T-helper 17 cell (primary cell): ENCODE results near the gene FAM3A. TPM values are rescaled to one million over a fixed set of nuclear protein-coding genes. Genes with fewer than 3 reads are reported as not detected.
"Not testable (repeated sequence)": the region's sequence is repeated elsewhere in the genome, so short reads cannot be mapped to it uniquely, and the experiment has no call there.

ENCODE experiments used
- ATAC-seq: fragments of 150-1000 bp; cut with Tn5 transposase; 2 replicates; pipeline ENCODE4 v1.10.0; 2021; ENCODE audit warnings: mild to moderate bottlenecking, moderate library complexity
- DNase-seq, 3 donors: peaks; one replicate each; pipeline versions ENCODE4 v3.0.0 to v3.0.0-alpha.2; 2020 to 2021
- H3K9me3 ChIP-seq: one replicate; pipeline ENCODE4 v1.7.0; 2013; ENCODE audit warnings: low read length, mild to moderate bottlenecking; ENCODE audit not compliant: control insufficient read depth, poor library complexity, severe bottlenecking
- H3K27ac Mint-ChIP-seq: one replicate; pipeline ENCODE4 v1.8.0; 2022; ENCODE audit warnings: mild to moderate bottlenecking, moderate library complexity, mixed read lengths
- H3K27me3 Mint-ChIP-seq: one replicate; pipeline ENCODE4 v1.8.0; 2022; ENCODE audit warnings: mixed read lengths
- H3K36me3 Mint-ChIP-seq: one replicate; pipeline ENCODE4 v1.8.0; 2022; ENCODE audit warnings: low read depth, mixed read lengths
- H3K4me1 Mint-ChIP-seq: one replicate; pipeline ENCODE4 v1.8.0; 2022; ENCODE audit warnings: mild to moderate bottlenecking, mixed read lengths
- H3K4me3 Mint-ChIP-seq: one replicate; pipeline ENCODE4 v1.8.0; 2022; ENCODE audit warnings: mild to moderate bottlenecking, moderate library complexity, mixed read lengths
- total RNA-seq, 4 donors: library from RNA in 2 of 4; stranded (reverse) in 2 of 4; gene quantifications; one replicate each; pipeline ENCODE4 v1.2.3 and lab custom pipeline; 2022 to 2026

FAM3A gene
- total RNA-seq, result 10 to 100 TPM; 32.5 to 34.0 TPM
- 24.7 to 34.4 reads per million in 2 donors for total RNA-seq (lab: John Stamatoyannopoulos, UW)

DNA sequence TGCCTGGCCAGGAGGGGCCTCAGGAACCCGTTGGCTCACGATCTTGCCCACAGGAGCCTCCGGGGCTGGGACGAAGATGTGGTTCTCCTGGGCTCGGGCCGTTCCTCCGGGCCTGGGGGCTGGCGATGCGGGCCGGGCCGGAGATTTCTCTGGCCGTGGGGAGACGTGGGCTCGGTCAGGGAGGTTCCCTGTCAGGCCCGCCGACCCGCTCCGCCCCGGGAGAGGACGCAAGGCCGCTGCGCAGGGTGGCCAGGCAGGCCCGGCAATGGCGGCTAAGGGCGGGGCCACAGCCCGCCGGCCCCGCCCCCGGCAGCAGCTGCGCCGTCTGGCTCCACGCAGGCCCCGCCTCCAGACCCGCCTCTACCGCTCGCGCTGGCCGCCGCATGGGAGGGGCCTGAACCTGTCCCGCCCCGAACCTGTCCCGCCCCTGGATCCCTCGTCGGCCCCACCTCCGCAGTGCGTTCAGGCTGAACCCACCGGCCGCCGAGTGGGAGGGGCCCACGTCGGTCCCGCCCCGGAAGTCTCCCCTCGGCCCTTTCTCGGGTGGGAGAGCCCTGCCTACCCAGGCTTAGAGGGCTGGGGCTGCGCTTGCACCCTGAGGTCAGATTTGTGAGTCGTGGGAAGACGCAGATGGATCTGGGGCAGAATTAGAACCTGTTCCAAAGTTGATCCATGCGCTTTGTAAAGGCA is at the start of gene FAM3A:
FAM3A (minus strand) TSS at position 267 of the 690 bp plus-strand sequence. CDS start 460 bp downstream, outside the sequence.
- Mint-ChIP-seq H3K36me3 (no peaks in the 10 kb centered on the region), H3K4me3 (peak within 1 kb of the TSS; percentile 88), H3K4me1 (peaks cover 15% of the 10 kb centered on the region), H3K27ac (peak within 1 kb of the TSS; percentile 61), H3K27me3 (no peaks in the 10 kb centered on the region)
- ATAC-seq (peak; percentile 97), DNase-seq (peak; percentile 82 to 90 (median 89))
- H3K9me3 ChIP-seq, result no peaks in the 10 kb centered on the region

DNA sequence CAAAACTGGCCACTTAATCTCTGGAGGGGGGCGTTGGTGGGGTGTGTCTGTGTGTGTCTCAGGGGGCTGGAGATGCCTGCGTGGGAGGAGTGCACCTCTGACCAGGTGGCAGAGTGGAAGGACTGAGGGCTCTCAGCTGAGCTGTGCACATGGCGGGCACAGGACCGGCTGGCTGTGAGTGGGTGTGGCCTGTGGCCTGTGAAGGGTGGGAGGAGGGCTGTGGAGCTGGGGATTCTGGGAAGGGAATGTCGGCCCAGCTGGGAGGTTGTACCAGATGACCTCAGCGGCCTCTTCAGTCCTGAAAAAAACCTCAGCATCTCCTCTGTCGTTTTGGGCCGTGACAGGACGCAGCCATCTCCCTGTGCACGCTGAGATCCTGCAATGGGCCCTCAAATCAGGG is 46.3 kb upstream of the FAM3A start:
- not testable (repeated sequence) for DNase-seq, H3K36me3 Mint-ChIP-seq, ATAC-seq, H3K27me3 Mint-ChIP-seq, H3K4me3 Mint-ChIP-seq, H3K9me3 ChIP-seq, H3K4me1 Mint-ChIP-seq, H3K27ac Mint-ChIP-seq

GRCh38 chrX:154560326-154560725 is 44.3 kb upstream of the FAM3A start:
- H3K27ac Mint-ChIP-seq, H3K27me3 Mint-ChIP-seq, DNase-seq, H3K36me3 Mint-ChIP-seq, H3K4me1 Mint-ChIP-seq, H3K4me3 Mint-ChIP-seq, H3K9me3 ChIP-seq, ATAC-seq: not testable (repeated sequence)

DNA sequence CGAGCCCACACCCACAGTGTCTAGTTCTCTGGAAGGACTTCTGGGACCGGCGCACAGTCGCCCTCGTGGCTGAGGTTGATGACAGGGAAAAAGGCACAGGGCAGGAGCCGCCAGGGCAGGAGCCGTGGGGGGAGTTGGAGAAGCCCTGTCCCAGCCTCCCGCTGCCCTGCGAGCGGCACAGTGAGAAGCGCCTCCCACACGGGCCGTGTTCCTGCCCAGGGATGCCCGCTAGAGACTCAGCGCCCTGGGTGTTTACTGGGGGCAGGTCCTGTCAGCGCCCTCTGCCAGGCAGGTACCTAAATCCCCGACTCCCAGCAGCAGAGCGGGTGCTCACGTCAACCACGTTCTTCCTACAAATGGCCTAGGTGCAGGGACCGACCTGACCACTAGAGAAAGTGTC is 42.9 kb upstream of the FAM3A start:
- H3K27ac Mint-ChIP-seq, H3K27me3 Mint-ChIP-seq, H3K9me3 ChIP-seq, H3K4me3 Mint-ChIP-seq, DNase-seq, ATAC-seq, H3K4me1 Mint-ChIP-seq, H3K36me3 Mint-ChIP-seq: not testable (repeated sequence)

DNA sequence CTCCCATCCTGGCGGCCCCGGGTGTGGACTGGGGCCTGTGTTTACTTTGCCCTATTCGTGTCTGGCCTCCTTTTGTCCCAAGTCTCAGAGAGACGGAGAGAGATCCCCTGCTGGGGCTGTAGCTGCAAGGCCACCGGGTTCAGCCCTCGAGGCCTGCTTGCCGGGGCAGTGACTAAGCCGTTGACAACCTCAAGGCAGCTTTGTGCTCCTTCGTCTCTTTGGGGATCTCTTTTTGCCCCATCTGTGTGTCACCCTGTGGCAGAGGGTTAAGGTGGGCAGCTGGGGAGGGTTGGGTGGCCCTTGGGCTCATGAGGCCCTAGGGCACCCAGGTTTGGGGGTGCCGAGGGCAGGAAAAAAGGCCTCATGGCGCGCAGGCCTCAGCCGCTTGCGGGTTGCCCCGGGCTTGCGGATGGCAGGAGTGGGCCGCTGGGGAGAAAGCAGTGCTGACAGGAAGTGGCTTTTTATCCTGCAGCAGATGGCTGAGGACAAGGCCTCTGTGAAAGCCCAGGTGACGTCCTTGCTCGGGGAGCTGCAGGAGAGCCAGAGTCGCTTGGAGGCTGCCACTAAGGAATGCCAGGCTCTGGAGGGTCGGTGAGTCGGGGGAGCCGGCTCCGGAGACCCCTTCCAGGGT is 42.1 kb upstream of the FAM3A start:
- H3K9me3 ChIP-seq, DNase-seq, H3K27me3 Mint-ChIP-seq, H3K36me3 Mint-ChIP-seq, H3K27ac Mint-ChIP-seq, H3K4me1 Mint-ChIP-seq, H3K4me3 Mint-ChIP-seq: not testable (repeated sequence)
- peak; percentile 79 for ATAC-seq

DNA sequence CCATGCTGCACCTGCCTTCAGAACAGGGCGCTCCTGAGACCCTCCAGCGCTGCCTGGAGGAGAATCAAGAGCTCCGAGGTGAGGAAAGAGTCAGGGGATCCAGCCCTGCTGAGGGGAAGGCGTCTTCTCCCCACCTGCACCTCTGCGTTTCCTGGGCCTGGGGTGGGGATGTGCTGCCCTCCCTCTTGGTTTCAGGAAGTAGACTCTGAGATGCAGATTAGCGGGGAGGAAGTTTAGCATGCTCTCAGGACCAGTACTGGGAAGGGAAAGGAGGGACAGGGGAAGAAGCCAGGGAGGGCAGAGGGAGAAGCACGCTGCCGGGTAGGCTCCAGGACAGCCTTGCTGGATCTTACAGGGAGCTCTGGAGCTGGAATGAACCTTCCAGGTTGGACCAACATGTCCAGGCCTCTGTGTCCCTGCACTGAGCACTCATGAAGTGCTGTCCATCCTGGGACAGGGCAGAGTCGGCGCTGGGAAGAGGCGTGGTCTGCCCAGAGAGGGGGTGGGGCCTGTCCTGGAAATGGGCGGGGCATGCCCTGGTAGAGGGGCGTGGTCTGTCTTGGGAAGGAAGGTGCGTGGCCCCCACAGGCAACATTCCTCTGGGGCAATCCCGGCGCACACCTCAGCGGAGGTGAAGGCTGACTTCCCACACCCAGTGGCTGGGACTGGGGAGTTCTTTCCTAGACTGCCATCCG is 36.2 kb upstream of the FAM3A start:
- not testable (repeated sequence) for DNase-seq, H3K27me3 Mint-ChIP-seq, H3K9me3 ChIP-seq, ATAC-seq, H3K27ac Mint-ChIP-seq, H3K4me3 Mint-ChIP-seq, H3K36me3 Mint-ChIP-seq
- peaks cover 34% of the 10 kb centered on the region for H3K4me1 Mint-ChIP-seq

GRCh38 chrX:154549766-154550165 is 33.7 kb upstream of the FAM3A start:
- peak overlapping the region; percentile 39 for H3K4me3 Mint-ChIP-seq
- H3K36me3 Mint-ChIP-seq, result peaks cover 2% of the 10 kb centered on the region
- peaks cover 37% of the 10 kb centered on the region for H3K4me1 Mint-ChIP-seq
- DNase-seq, result no peak
- H3K27ac Mint-ChIP-seq, result peak overlapping the region; percentile 96
- no peaks in the 10 kb centered on the region for H3K27me3 Mint-ChIP-seq
- no peak for ATAC-seq
- no peaks in the 10 kb centered on the region for H3K9me3 ChIP-seq

DNA sequence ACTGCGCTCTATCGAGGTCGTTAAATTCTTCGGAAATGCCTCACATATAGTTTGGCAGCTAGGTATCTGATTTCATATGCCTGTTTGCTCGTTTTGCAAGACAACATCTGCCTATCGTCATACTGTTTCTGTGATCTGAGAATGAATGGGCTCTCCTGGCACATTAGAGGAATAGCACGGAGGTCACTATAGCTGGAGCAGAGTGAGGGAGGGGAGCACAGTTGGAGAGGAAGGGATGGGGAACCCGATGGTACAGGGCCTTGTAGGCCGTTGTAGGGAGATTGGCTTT is 31.9 kb upstream of the FAM3A start:
- no peaks in the 10 kb centered on the region for H3K9me3 ChIP-seq
- peaks cover 31% of the 10 kb centered on the region for H3K4me1 Mint-ChIP-seq
- no peaks in the 10 kb centered on the region for H3K36me3 Mint-ChIP-seq
- peak overlapping the region; percentile 96 for H3K27ac Mint-ChIP-seq
- no peak for ATAC-seq
- H3K4me3 Mint-ChIP-seq, result peak overlapping the region; percentile 98
- no peak for DNase-seq
- no peaks in the 10 kb centered on the region for H3K27me3 Mint-ChIP-seq

GRCh38 chrX:154547245-154548027 is 31.4 kb upstream of the FAM3A start, which contains the start of gene IKBKG:
Gene IKBKG (plus strand): TSS chrX:154547620. CDS start chrX:154552003, 4,383 bp downstream.
- H3K27ac Mint-ChIP-seq, result peak within 1 kb of the TSS; percentile 96
- H3K9me3 ChIP-seq, result no peaks in the 10 kb centered on the region
- H3K4me3 Mint-ChIP-seq, result peak within 1 kb of the TSS; percentile 98
- H3K4me1 Mint-ChIP-seq, result peaks cover 35% of the 10 kb centered on the region
- ATAC-seq (peak; percentile 85), DNase-seq (peak; percentile 76 to 84 (median 82))
- no peaks in the 10 kb centered on the region for H3K27me3 Mint-ChIP-seq
- H3K36me3 Mint-ChIP-seq, result no peaks in the 10 kb centered on the region

DNA sequence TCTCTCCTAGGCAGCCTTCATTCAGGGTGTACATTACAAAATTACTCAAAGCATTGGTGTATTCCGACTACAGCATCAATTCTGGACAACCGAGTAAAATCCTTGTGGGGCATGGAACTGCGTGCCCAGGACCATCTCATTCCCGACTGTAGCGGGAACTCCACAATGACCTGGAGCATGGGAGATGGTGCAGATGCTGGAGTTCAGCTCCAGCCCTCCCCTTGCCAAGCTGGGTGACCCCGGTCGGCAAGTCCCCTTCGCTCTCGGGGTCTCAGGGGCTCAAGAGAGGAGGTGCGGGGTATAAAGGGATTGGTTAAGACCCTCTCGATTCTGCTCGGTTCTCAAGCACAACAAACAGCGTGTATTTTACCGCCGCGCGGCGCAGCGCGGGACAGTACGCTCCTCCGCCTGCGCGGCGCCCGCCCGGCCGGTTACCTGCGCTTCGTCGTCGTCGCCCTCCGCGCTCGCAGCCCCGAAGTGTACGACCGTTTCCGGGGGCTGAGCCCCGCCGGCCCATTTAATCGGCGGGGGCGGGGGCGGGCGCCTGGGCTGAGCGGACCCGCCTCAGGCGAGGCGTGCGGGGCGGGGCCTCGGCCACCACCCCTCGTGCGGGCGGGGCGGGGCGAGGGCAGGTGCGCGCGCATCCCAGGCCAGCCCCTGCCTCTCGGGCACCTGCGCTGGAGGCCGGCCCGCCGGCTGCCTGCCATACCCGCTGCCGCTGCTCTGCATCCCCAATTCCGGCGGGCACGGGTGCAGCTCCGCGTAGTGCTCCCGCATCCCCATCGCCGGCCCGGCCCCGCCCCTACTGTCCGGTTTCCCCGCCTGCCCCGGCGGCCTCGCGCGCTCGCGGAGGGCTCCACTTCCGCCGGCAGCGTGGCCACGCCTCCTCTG is 30.6 kb upstream of the FAM3A start, which contains the start of gene G6PD:
G6PD (minus strand) TSS at position 493 of the 891 bp plus-strand sequence. CDS start 691 bp downstream, outside the sequence.
- Mint-ChIP-seq H3K36me3 (no peaks in the 10 kb centered on the region), H3K27me3 (no peaks in the 10 kb centered on the region), H3K4me1 (peaks cover 32% of the 10 kb centered on the region), H3K4me3 (peak within 1 kb of the TSS; percentile 98), H3K27ac (peak within 1 kb of the TSS; percentile 96)
- peak; percentile 67 to 83 (median 81) for DNase-seq
- no peaks in the 10 kb centered on the region for H3K9me3 ChIP-seq
- ATAC-seq, result peak; percentile 74

DNA sequence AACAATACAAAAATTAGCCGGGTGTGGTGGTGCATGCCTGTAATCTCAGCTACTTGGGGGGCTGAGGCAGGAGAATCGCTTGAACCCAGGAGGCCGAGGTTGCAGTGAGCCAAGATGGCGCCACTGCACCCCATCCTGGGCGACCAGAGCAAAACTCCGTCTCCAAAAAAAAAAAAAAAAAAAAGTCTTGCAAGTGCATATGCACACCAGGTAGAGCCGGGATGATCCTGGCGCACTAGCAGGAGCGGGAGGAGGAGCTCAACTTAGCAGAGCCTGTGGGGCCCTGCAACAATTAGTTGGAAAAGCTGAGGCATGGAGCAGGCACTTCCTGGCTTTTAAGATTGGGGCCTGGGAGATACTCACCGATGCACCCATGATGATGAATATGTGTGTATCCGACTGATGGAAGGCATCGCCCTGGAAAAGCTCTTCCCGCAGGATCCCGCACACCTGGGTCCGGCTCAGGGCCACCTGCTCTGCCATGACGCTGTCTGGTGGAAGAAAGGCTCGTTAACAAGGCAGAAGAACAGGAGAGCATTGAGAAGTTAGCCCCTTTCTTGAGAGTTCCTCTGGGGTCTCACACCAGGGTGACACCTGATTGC is 29.7 kb upstream of the FAM3A start:
- Mint-ChIP-seq H3K27ac (peak overlapping the region; percentile 32), H3K36me3 (no peaks in the 10 kb centered on the region), H3K27me3 (no peaks in the 10 kb centered on the region)

More for the DNA sequence above, 29.7 kb upstream of the FAM3A start:
- ATAC-seq (no peak), DNase-seq (no peak)
- H3K4me1 Mint-ChIP-seq, result peaks cover 28% of the 10 kb centered on the region
- H3K4me3 Mint-ChIP-seq, result peak overlapping the region; percentile 63
- H3K9me3 ChIP-seq, result no peaks in the 10 kb centered on the region
